Adipose tissue (tissue), 3 donors: ENCODE measurements around the gene IQCF6. TPM values are rescaled to one million over a fixed set of nuclear protein-coding genes. Genes with fewer than 3 reads are reported as not detected.

Experiments used
- polyA plus RNA-seq, 3 donors: library from polyadenylated mRNA; stranded (reverse); fragments of 200-250 nt; gene quantifications; one replicate each; pipeline ENCODE4 v1.2.3, GENCODE V29; 2013
- donor health status: healthy with polysubstance abuse.
- donor health status: Bipolar disorder and iron deficiency.
- donor health status: healthy.

The IQCF6 gene
- polyA plus RNA-seq, 3 donors: not detected

Other genes starting within 250 kb of the IQCF6 start
- gene RAD54L2, start 240.5 kb downstream of the IQCF6 start, polyA plus RNA-seq: 1 to 10 TPM; 2.2 to 6.6 (median 4.6) TPM
- gene TEX264, start 108.0 kb downstream of the IQCF6 start, polyA plus RNA-seq: 10 to 100 TPM; 47.3 to 57.1 (median 48.4) TPM
- gene GRM2, start 72.2 kb downstream of the IQCF6 start, polyA plus RNA-seq: under 1 TPM; 0.14 to 0.22 (median 0.21) TPM
- not detected for gene IQCF2, start 82.4 kb upstream of the IQCF6 start, polyA plus RNA-seq
- gene IQCF5, start 96.4 kb upstream of the IQCF6 start, polyA plus RNA-seq: not detected
- not detected for gene IQCF1, start 124.1 kb upstream of the IQCF6 start, polyA plus RNA-seq
- gene RRP9, start 162.7 kb upstream of the IQCF6 start, polyA plus RNA-seq: 10 to 100 TPM; 16.5 to 35.7 (median 18.0) TPM
- 10 to 100 TPM in 2 of 3 donors, 1 to 10 TPM in 1; 5.0 to 25.5 (median 19.6) TPM for gene PARP3, start 163.1 kb upstream of the IQCF6 start, polyA plus RNA-seq
- under 1 TPM in 2 of 3 donors, not detected in 1; 0.07 to 0.28 TPM for gene GPR62, start 176.1 kb upstream of the IQCF6 start, polyA plus RNA-seq
- gene PCBP4, start 188.2 kb upstream of the IQCF6 start, polyA plus RNA-seq: 10 to 100 TPM; 11.7 to 46.0 (median 18.9) TPM
- 100 to 1,000 TPM in 2 of 3 donors, 10 to 100 TPM in 1; 50.8 to 128 (median 118) TPM for gene ABHD14B, start 194.8 kb upstream of the IQCF6 start, polyA plus RNA-seq
- gene ABHD14A, start 195.8 kb upstream of the IQCF6 start, polyA plus RNA-seq: 10 to 100 TPM; 17.2 to 48.4 (median 46.1) TPM
- gene ACY1, start 204.3 kb upstream of the IQCF6 start, polyA plus RNA-seq: 10 to 100 TPM; 22.6 to 73.7 (median 46.8) TPM
- 1,000 to 10,000 TPM; 1,845 to 3,201 (median 3,021) TPM for gene RPL29, start 216.7 kb upstream of the IQCF6 start, polyA plus RNA-seq